K562 (cell line): ENCODE results near the gene PPP2R3B. TPM values are rescaled to one million over a fixed set of nuclear protein-coding genes. Genes with fewer than 3 reads are reported as not detected.

Experiments used
- ATAC-seq: fragments of 200-7000 bp; cut with Tn5 transposase; 3 replicates; pipeline ENCODE4 v1.9.1; 2020; ENCODE audit warnings: moderate library complexity
- BruUV-seq: library from RNA; stranded (reverse); fragments of 400-500 nt; replicated peaks from 2 replicates; lab custom pipeline; 2021; lab: Mats Ljungman, UMichigan
- CTCF ChIA-PET: fragments of 300-600 bp; formaldehyde crosslinking; extraction: SDS; loops from one replicate; lab custom pipeline; 2021; ENCODE audit warnings: low intra/inter-chr PET ratio; lab: Yijun Ruan, JAX
- POLR2A ChIA-PET: fragments of 300-600, 350-650 bp; sonication (Branson Sonifier 250); formaldehyde crosslinking; extraction: SDS; loops from one replicate; lab custom pipeline; 2021; ENCODE audit warnings: antibody characterized with exemption, inconsistent platforms; lab: Yijun Ruan, JAX
- DNase-seq, 4 experiments: peaks; one replicate each; pipeline versions ENCODE4 v3.0.0 to v3.0.0-alpha.2; 2011 to 2018; ENCODE audit warnings: low spot score in 3 of 4, mixed read lengths in 3 of 4; ENCODE audit errors: extremely low read depth in 1 of 4
- FAIRE-seq: peaks from 2 replicates; lab custom pipeline; 2011; peaks lifted over from hg19 to GRCh38; lab: Jason Lieb, UNC
- H2AFZ ChIP-seq: 2 replicates; pipeline ENCODE4 v1.6.0; 2011; ENCODE audit warnings: low read depth, low read length, control low read depth, inconsistent platforms
- H3K27ac ChIP-seq: fragments of 200-600 bp; 3 replicates; pipeline ENCODE4 v1.8.0; 2011; ENCODE audit warnings: low read depth, mild to moderate bottlenecking, control low read depth, inconsistent platforms, low read length, moderate library complexity, mixed read lengths; ENCODE audit errors: extremely low read depth
- H3K27me3 ChIP-seq, 2 experiments: fragments of 300-600 bp in 1 of 2; 2 replicates in 1 of 2; 3 replicates in 1 of 2; pipeline versions ENCODE4 v1.6.0 to v1.8.0; 2011; ENCODE audit warnings: inconsistent platforms in 2 of 2, low read length in 2 of 2, mild to moderate bottlenecking in 1 of 2, mixed read lengths in 1 of 2, moderate library complexity in 1 of 2; ENCODE audit not compliant: control insufficient read depth in 2 of 2, insufficient read depth in 2 of 2
- H3K36me3 ChIP-seq: fragments of 300-600 bp; 3 replicates; pipeline ENCODE4 v1.8.0; 2011; ENCODE audit warnings: mild to moderate bottlenecking, low read length, inconsistent platforms; ENCODE audit not compliant: control insufficient read depth, insufficient read depth
- H3K4me1 ChIP-seq, 2 experiments: fragments of 200-600 bp in 1 of 2; replicated peaks in 1 of 2; 2 replicates in 1 of 2; 3 replicates in 1 of 2; pipeline versions ENCODE4 v1.5.1 to v1.8.0; 2011; ENCODE audit warnings: inconsistent platforms in 2 of 2, low read length in 2 of 2, mild to moderate bottlenecking in 1 of 2, mixed read lengths in 1 of 2, moderate library complexity in 1 of 2; ENCODE audit not compliant: control insufficient read depth in 2 of 2, insufficient read depth in 2 of 2
- H3K4me2 ChIP-seq: 2 replicates; pipeline ENCODE4 v1.6.1; 2011; ENCODE audit warnings: low read length, control low read depth, inconsistent platforms, mixed read lengths; ENCODE audit not compliant: insufficient read depth
- H3K4me3 ChIP-seq: fragments of 200-600 bp; sonication (generic), shearing (Covaris generic); 2 replicates; pipeline ENCODE4 v1.5.1; 2016; ENCODE audit warnings: control low read depth, inconsistent platforms
- H3K79me2 ChIP-seq: fragments of 200-600 bp; 3 replicates; pipeline ENCODE4 v1.8.0; 2011; ENCODE audit warnings: low read length, inconsistent platforms; ENCODE audit not compliant: control insufficient read depth, insufficient read depth
- H3K9ac ChIP-seq, 2 experiments: 2 replicates each; pipeline versions ENCODE4 v1.6.0 to v1.6.1; 2011; ENCODE audit warnings: low read depth in 2 of 2, low read length in 2 of 2, control low read depth in 1 of 2, inconsistent platforms in 1 of 2, mild to moderate bottlenecking in 1 of 2, mixed read lengths in 1 of 2; ENCODE audit not compliant: insufficient read depth in 1 of 2
- H3K9me1 ChIP-seq: one replicate; pipeline ENCODE4 v1.6.0; 2011; ENCODE audit warnings: inconsistent platforms, mild to moderate bottlenecking, low read length, moderate library complexity; ENCODE audit not compliant: control insufficient read depth, insufficient read depth
- H3K9me3 ChIP-seq: replicated peaks from 2 replicates; pipeline ENCODE4 v1.5.1; 2011; ENCODE audit warnings: low read depth, low read length, inconsistent platforms; ENCODE audit not compliant: control insufficient read depth, insufficient read depth
- H4K20me1 ChIP-seq: replicated peaks from 2 replicates; pipeline ENCODE4 v1.6.1; 2011; ENCODE audit warnings: low read length, inconsistent platforms, mixed read lengths; ENCODE audit not compliant: control insufficient read depth, insufficient read depth
- ATF2 ChIP-seq: sonication (generic); formaldehyde crosslinking; IDR thresholded peaks from 2 replicates; pipeline ENCODE4 v1.8.1; 2022; ENCODE audit warnings: missing genetic modification reagents
- E4F1 ChIP-seq: fragments of 250-450 bp; sonication (Bioruptor Pico); IDR thresholded peaks from 2 replicates; pipeline ENCODE4 v1.5.0; 2021; ENCODE audit warnings: mild to moderate bottlenecking, borderline replicate concordance
- TRIM24 ChIP-seq, 2 experiments: fragments of 450-650 bp; IDR thresholded peaks; 2 replicates each; pipeline ENCODE4 v1.6.1; 2016
- ZNF76 ChIP-seq: fragments of 250-450 bp; sonication (Bioruptor Pico); IDR thresholded peaks from 2 replicates; pipeline ENCODE4 v1.4.0; 2020; ENCODE audit warnings: mild to moderate bottlenecking, moderate library complexity, borderline replicate concordance
- WGBS: fragments of 100-300 bp; shearing (Covaris generic); methylation state at CpG from one replicate; pipeline ENCODE4 v1.1.6; 2016; ENCODE audit warnings: low coverage, mixed read lengths; ENCODE audit not compliant: insufficient coverage; ENCODE audit errors: missing lambda C conversion rate; 5-methylcytosine and 5-hydroxymethylcytosine counted together
- in situ Hi-C: fragments of 300-500 bp; cut with MboI; formaldehyde crosslinking; loops from 4 replicates; pipeline ENCODE4 v1.15.0; 2018; ENCODE audit warnings: inconsistent platforms, mixed read lengths
- intact Hi-C: fragments of 100-400 bp; cut with micrococcal nuclease; formaldehyde crosslinking; loops from 2 replicates; pipeline ENCODE4 v1.14.2; 2022
- polyA plus RNA-seq, 8 experiments: library from polyadenylated mRNA; depleted of rRNA in 4 of 8; stranded (reverse) in 5 of 8; unstranded in 3 of 8; fragments of >200 nt; fragmentation: Nextera tagmentation in 2 of 8; fragmentation: Illumina TruSeq in 1 of 8; extraction: Ambion mirVana in 2 of 8; extraction: Trizol in 1 of 8; gene quantifications; 2 replicates each; pipeline versions ENCODE4 v1.2.1 to v1.2.3, GENCODE V29; 2011 to 2014; ENCODE audit warnings: inconsistent platforms in 1 of 8, missing spikeins in 1 of 8
- total RNA-seq, 7 experiments: library from RNA; depleted of rRNA in 6 of 7; stranded (reverse); fragments of >200 nt in 6 of 7; fragmentation: Illumina TruSeq in 2 of 7; extraction: Trizol in 2 of 7; gene quantifications; 2 replicates each; pipeline versions ENCODE4 v1.2.1 to v1.2.3, GENCODE V29; 2011 to 2021; ENCODE audit warnings: low replicate concordance in 1 of 7
- TF ChIP-seq, protein P1 (sequence below): fragments of 200-800 bp; sonication (Bioruptor generic); IDR thresholded peaks from 2 replicates; pipeline ENCODE4 v1.6.1; 2017; ENCODE audit warnings: missing genetic modification characterization, missing compliant biosample characterization

The PPP2R3B gene
- total and polyA plus RNA-seq, 9 of the 15 experiments (the other 6 are each of a cell fraction or from before 2014, with no cell fraction given), result 0.04 to 18.2 (median 8.2) TPM; not detected in 1

GRCh38 chrX:435536-436122 lies 48.9 kb upstream of the PPP2R3B start:
- CTCF ChIA-PET, result no interaction called here
- BruUV-seq, result no TSS peak
- Histone ChIP-seq H3K4me2 (no peak overlapping the region), H3K4me3 (no peak overlapping the region), H4K20me1 (no peaks in the 10 kb centered on the region), H3K9ac (no peak overlapping the region), H3K9me3 (no peaks in the 10 kb centered on the region), H2AFZ (no peak overlapping the region), H3K9me1 (no peaks in the 10 kb centered on the region), H3K4me1 (peaks cover 0 to 2% of the 10 kb centered on the region in 2 experiments; a peak in 2 of 5 replicates), H3K27ac (no peak overlapping the region), H3K27me3 (peaks cover 6 to 22% of the 10 kb centered on the region in 2 experiments; a peak in 3 of 5 replicates), H3K36me3 (no peaks in the 10 kb centered on the region), H3K79me2 (no peaks in the 10 kb centered on the region)
- TF ChIP-seq ATF2 (no peak), ZNF76 (no peak), E4F1 (CRISPR knock-in tag) (no peak), TRIM24 (IDR thresholded peaks at IDR 0.05) (no peak)
- TF ChIP-seq, protein P1, sequence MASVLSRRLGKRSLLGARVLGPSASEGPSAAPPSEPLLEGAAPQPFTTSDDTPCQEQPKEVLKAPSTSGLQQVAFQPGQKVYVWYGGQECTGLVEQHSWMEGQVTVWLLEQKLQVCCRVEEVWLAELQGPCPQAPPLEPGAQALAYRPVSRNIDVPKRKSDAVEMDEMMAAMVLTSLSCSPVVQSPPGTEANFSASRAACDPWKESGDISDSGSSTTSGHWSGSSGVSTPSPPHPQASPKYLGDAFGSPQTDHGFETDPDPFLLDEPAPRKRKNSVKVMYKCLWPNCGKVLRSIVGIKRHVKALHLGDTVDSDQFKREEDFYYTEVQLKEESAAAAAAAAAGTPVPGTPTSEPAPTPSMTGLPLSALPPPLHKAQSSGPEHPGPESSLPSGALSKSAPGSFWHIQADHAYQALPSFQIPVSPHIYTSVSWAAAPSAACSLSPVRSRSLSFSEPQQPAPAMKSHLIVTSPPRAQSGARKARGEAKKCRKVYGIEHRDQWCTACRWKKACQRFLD (CRISPR knock-in tag), result no peak
- no peak for FAIRE-seq
- intact Hi-C loops (no loop called here), in situ Hi-C loops (no loop called here)
- no peak for ATAC-seq
- no peak for DNase-seq
- POLR2A ChIA-PET, result no interaction called here
- 13% methylated on average over 20 of the region's 29 CpGs for WGBS
